MG63 (cell line): ENCODE data around the gene RBM46. TPM values are rescaled to one million over a fixed set of nuclear protein-coding genes. Genes with fewer than 3 reads are reported as not detected.
A peak's percentile ranks its signal among the peaks of the same experiment; 100 is the strongest.

Source experiments
- DNase-seq: peaks from one replicate; pipeline ENCODE4 v3.0.0-alpha.2; 2020
- H3K27me3 ChIP-seq: fragments of 250-450 bp; sonication (Bioruptor Pico); 2 replicates; pipeline ENCODE4 v1.5.1; 2020; ENCODE audit warnings: mild to moderate bottlenecking, moderate library complexity
- H3K36me3 ChIP-seq: fragments of 250-450 bp; sonication (Bioruptor Pico); 2 replicates; pipeline ENCODE4 v1.5.1; 2020; ENCODE audit warnings: mild to moderate bottlenecking, moderate library complexity
- H3K4me3 ChIP-seq: fragments of 250-450 bp; sonication (Bioruptor Pico); 2 replicates; pipeline ENCODE4 v1.5.1; 2020; ENCODE audit warnings: mild to moderate bottlenecking, moderate library complexity
- H3K9me3 ChIP-seq: fragments of 250-450 bp; sonication (Bioruptor Pico); 2 replicates; pipeline ENCODE4 v1.5.1; 2020; ENCODE audit warnings: mild to moderate bottlenecking, moderate library complexity
- total RNA-seq: library from RNA; depleted of rRNA; stranded (reverse); fragments of >200 nt; shearing (Covaris generic); gene quantifications from 2 replicates; pipeline ENCODE4 v1.2.3, GENCODE V29; 2014; ENCODE audit warnings: low replicate concordance; rRNA removed

Gene RBM46, protein sequence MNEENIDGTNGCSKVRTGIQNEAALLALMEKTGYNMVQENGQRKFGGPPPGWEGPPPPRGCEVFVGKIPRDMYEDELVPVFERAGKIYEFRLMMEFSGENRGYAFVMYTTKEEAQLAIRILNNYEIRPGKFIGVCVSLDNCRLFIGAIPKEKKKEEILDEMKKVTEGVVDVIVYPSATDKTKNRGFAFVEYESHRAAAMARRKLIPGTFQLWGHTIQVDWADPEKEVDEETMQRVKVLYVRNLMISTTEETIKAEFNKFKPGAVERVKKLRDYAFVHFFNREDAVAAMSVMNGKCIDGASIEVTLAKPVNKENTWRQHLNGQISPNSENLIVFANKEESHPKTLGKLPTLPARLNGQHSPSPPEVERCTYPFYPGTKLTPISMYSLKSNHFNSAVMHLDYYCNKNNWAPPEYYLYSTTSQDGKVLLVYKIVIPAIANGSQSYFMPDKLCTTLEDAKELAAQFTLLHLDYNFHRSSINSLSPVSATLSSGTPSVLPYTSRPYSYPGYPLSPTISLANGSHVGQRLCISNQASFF
- total RNA-seq: not detected in 2 replicates

GRCh38 chr4:154781126-154781982 is at the start of gene RBM46:
Gene RBM46, plus strand, starts transcription at chr4:154781272. Its CDS starts 15,481 bp downstream, at chr4:154796753.
- DNase-seq: no peak
- Histone ChIP-seq H3K27me3 (peaks cover 2% of the 10 kb centered on the region; the same call in 1 of the 2 replicates), H3K9me3 (no peaks in the 10 kb centered on the region), H3K36me3 (no peaks in the 10 kb centered on the region), H3K4me3 (no peak within 1 kb of the TSS)

DNA sequence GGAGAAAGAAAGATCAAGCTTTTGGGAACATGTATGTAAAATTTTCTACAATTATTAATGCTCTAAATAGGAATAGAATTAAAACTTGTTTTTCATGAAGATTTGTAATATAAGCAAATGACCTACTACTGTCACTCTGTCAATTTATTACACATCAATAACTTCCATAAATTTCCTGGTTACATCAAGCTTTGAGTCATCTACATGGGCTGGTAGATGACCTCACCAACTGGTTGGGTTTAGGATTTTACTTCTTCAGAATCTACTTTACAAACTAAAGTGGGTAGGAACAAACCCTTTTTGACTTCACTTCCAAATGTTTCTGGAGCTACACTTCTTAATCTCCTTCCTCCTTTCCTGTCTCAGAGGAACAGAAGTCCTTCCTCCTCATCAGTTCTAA is 49.3 kb upstream of the RBM46 start:
- Histone ChIP-seq H3K9me3 (no peaks in the 10 kb centered on the region), H3K36me3 (no peaks in the 10 kb centered on the region), H3K27me3 (no peaks in the 10 kb centered on the region), H3K4me3 (no peak overlapping the region)
- DNase-seq: no peak

GRCh38 chr4:154732669-154733068 is 48.4 kb upstream of the RBM46 start:
- no peak for DNase-seq
- no peaks in the 10 kb centered on the region for H3K27me3 ChIP-seq
- no peaks in the 10 kb centered on the region for H3K36me3 ChIP-seq
- no peaks in the 10 kb centered on the region for H3K9me3 ChIP-seq
- H3K4me3 ChIP-seq: no peak overlapping the region

GRCh38 chr4:154736770-154737169 is 44.3 kb upstream of the RBM46 start:
- Histone ChIP-seq H3K27me3 (no peaks in the 10 kb centered on the region), H3K36me3 (no peaks in the 10 kb centered on the region), H3K9me3 (no peaks in the 10 kb centered on the region), H3K4me3 (no peak overlapping the region)
- no peak for DNase-seq

DNA sequence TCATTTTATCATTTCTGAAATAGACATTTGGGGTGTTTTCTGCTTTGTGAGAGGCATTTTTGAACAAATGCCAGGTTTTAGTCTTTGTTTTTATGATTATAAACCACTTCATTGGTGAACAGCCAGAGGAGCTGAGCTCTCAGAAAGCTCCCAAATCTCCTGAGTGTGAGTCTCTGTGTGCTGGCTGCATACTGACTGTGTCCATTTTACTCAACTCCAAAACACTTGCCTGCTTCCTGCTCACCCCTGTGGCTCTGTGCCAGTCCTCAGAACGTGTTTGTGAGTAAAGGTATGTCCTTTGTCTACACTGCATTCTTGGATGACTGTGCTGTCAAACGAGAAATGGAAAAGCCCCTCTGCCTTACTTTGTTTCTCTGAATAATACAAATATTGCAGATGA is 42.6 kb upstream of the RBM46 start:
- H3K9me3 ChIP-seq: no peaks in the 10 kb centered on the region
- DNase-seq: peak; percentile 70
- H3K36me3 ChIP-seq: no peaks in the 10 kb centered on the region
- no peak overlapping the region for H3K4me3 ChIP-seq
- H3K27me3 ChIP-seq: peaks cover 10% of the 10 kb centered on the region

DNA sequence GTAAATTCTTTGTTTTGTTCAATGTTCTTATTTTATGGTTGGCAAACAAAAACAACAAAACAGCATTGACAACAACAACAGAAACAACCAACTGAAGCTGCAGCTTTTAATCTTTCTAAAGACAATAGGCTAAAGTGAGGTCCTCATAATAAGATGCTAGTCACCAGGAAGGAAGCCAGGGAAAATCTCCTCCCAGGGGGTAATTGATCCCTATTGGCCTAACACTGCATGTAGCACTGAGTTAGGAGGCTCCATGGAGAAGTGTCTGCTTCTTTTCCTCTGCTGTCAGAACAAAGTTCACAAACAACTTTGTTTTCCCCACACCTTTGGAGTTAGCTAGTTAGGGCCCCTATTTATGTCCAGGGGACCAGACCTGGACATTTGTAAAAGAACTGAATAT is 42.0 kb upstream of the RBM46 start:
- no peaks in the 10 kb centered on the region for H3K36me3 ChIP-seq
- H3K9me3 ChIP-seq: no peaks in the 10 kb centered on the region
- H3K4me3 ChIP-seq: no peak overlapping the region
- peaks cover 16% of the 10 kb centered on the region for H3K27me3 ChIP-seq
- no peak for DNase-seq

GRCh38 chr4:154740462-154740861 is 40.6 kb upstream of the RBM46 start:
- Histone ChIP-seq H3K27me3 (peaks cover 18% of the 10 kb centered on the region), H3K4me3 (no peak overlapping the region), H3K36me3 (no peaks in the 10 kb centered on the region), H3K9me3 (no peaks in the 10 kb centered on the region)
- no peak for DNase-seq

GRCh38 chr4:154741131-154741665 is 39.9 kb upstream of the RBM46 start:
- Histone ChIP-seq H3K4me3 (no peak overlapping the region), H3K27me3 (peaks cover 20% of the 10 kb centered on the region), H3K36me3 (no peaks in the 10 kb centered on the region), H3K9me3 (no peaks in the 10 kb centered on the region)
- no peak for DNase-seq

GRCh38 chr4:154741922-154742850 is 38.9 kb upstream of the RBM46 start:
- no peak for DNase-seq
- no peak overlapping the region for H3K4me3 ChIP-seq
- H3K36me3 ChIP-seq: no peaks in the 10 kb centered on the region
- H3K27me3 ChIP-seq: peaks cover 20% of the 10 kb centered on the region
- H3K9me3 ChIP-seq: no peaks in the 10 kb centered on the region

DNA sequence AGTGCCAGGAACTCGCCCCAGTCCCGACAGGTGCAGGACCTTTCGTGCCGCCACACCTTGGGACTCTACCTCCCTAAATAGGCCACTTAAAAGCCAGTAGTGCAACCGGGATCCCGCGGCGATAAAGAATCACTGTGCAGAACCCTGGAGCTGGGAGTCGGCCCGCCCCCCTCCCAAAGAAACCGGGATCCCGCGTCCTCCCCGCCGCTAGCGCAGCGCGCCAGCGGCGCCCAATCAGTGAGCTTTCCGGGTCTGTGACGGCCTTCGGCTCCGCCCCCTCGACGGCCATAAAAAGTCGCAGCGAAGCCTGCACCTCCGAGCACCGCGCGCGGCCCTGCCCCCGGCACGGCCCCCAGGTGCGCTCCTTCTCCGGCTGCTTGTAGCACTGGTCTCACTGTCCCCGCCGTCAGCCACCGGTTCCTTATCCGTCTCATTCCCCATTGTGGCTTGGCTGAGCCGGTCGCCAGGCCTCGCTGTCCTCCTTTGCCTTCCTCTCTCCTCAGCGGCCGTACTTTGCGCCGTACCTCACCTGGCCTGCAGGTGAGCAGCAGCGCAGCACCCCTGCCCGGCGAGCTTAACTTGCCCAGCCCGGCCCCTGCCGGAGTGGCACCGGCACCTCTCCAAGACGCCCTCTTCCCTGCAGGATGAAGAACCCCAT is 37.3 kb upstream of the RBM46 start, which contains the start of gene LRAT:
Gene LRAT, plus strand, starts transcription at position 318 of the 658 bp plus-strand sequence. Its CDS starts 327 bp downstream, at position 645.
- Histone ChIP-seq H3K36me3 (no peaks in the 10 kb centered on the region), H3K4me3 (no peak within 1 kb of the TSS), H3K27me3 (peaks cover 25% of the 10 kb centered on the region), H3K9me3 (no peaks in the 10 kb centered on the region)
- peak; percentile 4 for DNase-seq

GRCh38 chr4:154744341-154744926 is 36.6 kb upstream of the RBM46 start:
- no peaks in the 10 kb centered on the region for H3K36me3 ChIP-seq
- no peaks in the 10 kb centered on the region for H3K9me3 ChIP-seq
- no peak for DNase-seq
- no peak overlapping the region for H3K4me3 ChIP-seq
- H3K27me3 ChIP-seq: peaks cover 25% of the 10 kb centered on the region

DNA sequence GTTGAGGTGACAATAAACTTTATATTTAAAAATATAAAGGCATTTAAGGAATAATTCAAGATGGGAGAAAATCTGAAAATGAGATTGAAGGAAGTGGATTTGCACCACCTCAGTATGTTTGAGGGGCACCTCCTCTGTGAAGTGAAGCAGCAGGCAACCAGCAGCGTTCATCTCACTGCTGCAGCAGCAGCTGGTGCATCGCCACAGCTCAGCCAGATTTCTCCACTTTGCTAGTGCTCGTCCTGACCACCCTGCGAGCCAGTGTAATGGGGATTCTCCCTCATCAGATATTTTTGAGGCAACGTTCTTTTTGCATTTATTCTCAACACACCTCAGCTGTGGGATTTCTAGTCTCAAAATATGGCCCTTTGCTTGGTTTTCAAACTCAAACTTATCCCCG is 23.4 kb upstream of the RBM46 start:
- H3K36me3 ChIP-seq: no peaks in the 10 kb centered on the region
- H3K9me3 ChIP-seq: no peaks in the 10 kb centered on the region
- no peak for DNase-seq
- H3K27me3 ChIP-seq: no peaks in the 10 kb centered on the region
- H3K4me3 ChIP-seq: no peak overlapping the region

GRCh38 chr4:154760895-154761294 is 20.2 kb upstream of the RBM46 start:
- Histone ChIP-seq H3K27me3 (no peaks in the 10 kb centered on the region), H3K9me3 (no peaks in the 10 kb centered on the region), H3K36me3 (no peaks in the 10 kb centered on the region), H3K4me3 (no peak overlapping the region)
- no peak for DNase-seq

- Histone ChIP-seq H3K4me3 (no peak overlapping the region), H3K9me3 (no peaks in the 10 kb centered on the region), H3K36me3 (no peaks in the 10 kb centered on the region), H3K27me3 (peaks cover 2% of the 10 kb centered on the region; the same call in 1 of the 2 replicates)
- no peak for DNase-seq
These were observed 2.8 kb upstream of the RBM46 start for GRCh38 chr4:154778264-154778663.

DNA sequence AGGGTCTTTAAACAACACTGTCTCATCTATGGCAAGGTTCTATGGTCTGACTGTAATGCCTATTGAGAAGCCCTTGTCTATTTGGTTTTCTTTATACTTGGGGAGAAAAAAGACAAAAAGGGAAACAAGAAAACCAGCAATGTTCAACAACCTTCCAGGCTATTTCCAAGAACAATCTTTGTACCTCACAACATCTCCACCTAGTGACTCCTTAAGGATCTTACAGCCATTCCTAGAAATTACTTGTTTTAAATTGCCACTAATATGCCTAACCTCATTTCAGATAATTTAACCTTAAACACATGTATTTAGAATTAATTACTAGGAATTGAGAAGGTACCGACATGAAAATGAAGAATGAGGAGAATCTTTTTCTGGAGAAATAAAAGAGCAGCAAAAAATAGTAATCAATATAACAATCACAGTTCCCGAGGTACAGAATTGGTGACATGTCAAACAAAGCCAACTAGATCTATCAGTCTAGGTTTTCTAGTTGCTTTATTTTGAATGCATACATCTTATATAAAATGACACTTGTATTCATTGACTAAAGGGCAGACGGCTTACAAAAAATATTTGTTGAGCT is 1.6 kb upstream of the RBM46 start:
- no peak for DNase-seq
- Histone ChIP-seq H3K36me3 (no peaks in the 10 kb centered on the region), H3K27me3 (peaks cover 2% of the 10 kb centered on the region; the same call in 1 of the 2 replicates), H3K4me3 (no peak overlapping the region), H3K9me3 (no peaks in the 10 kb centered on the region)
